HepG2 (cell line): ENCODE measurements around the gene ZNF433. TPM values are rescaled to one million over a fixed set of nuclear protein-coding genes. Genes with fewer than 3 reads are reported as not detected.
A peak's percentile ranks its signal among the peaks of the same experiment; 100 is the strongest.

Source experiments
- BCLAF1 ChIP-seq: fragments of 450-650 bp; IDR thresholded peaks from 2 replicates; pipeline ENCODE4 v1.6.1; 2017; ENCODE audit warnings: mild to moderate bottlenecking
- BORCS8-MEF2B ChIP-seq: sonication (generic); formaldehyde crosslinking; IDR thresholded peaks from 2 replicates; pipeline ENCODE4 v1.8.0; 2022; ENCODE audit warnings: mild to moderate bottlenecking, missing genetic modification reagents
- JARID2 ChIP-seq: sonication (generic); formaldehyde crosslinking; IDR thresholded peaks from 2 replicates; pipeline ENCODE4 v1.8.1; 2023; ENCODE audit warnings: missing genetic modification reagents, inconsistent platforms; ENCODE audit not compliant: insufficient replicate concordance
- PPARG ChIP-seq: conservative IDR thresholded peaks from 2 replicates; pipeline ENCODE4 v1.6.1; 2016; ENCODE audit warnings: missing biosample characterization, missing genetic modification reagents
- RBAK ChIP-seq: sonication (generic); formaldehyde crosslinking; IDR thresholded peaks from 2 replicates; pipeline ENCODE4 v1.5.1; 2020; ENCODE audit warnings: mild to moderate bottlenecking, missing genetic modification reagents
- REST ChIP-seq, 2 experiments: IDR thresholded peaks; 2 replicates each; pipeline ENCODE4 v1.6.1; 2011 to 2012; ENCODE audit warnings: low read length in 2 of 2, borderline replicate concordance in 1 of 2, low read depth in 1 of 2, mild to moderate bottlenecking in 1 of 2, moderate library complexity in 1 of 2
- SNRNP70 ChIP-seq: fragments of 200-400 bp; formaldehyde crosslinking; IDR thresholded peaks from 2 replicates; pipeline ENCODE4 v1.6.1; 2017; ENCODE audit warnings: mild to moderate bottlenecking, low read depth, low read length, moderate library complexity
- XRCC5 ChIP-seq: fragments of 200-400 bp; formaldehyde crosslinking; optimal IDR thresholded peaks from 2 replicates; pipeline ENCODE3; 2017; ENCODE audit warnings: mild to moderate bottlenecking, low read length
- ZBTB10 ChIP-seq: sonication (generic); formaldehyde crosslinking; IDR thresholded peaks from 2 replicates; pipeline ENCODE4 v1.4.0; 2020; ENCODE audit warnings: missing genetic modification reagents, borderline replicate concordance
- ZNF124 ChIP-seq: sonication (generic); formaldehyde crosslinking; IDR thresholded peaks from 2 replicates; pipeline ENCODE4 v1.4.0; 2020; ENCODE audit warnings: missing genetic modification reagents
- ZNF317 ChIP-seq: sonication (generic); formaldehyde crosslinking; IDR thresholded peaks from 2 replicates; pipeline ENCODE4 v1.5.0; 2020; ENCODE audit warnings: mild to moderate bottlenecking, missing genetic modification reagents
- ZNF576 ChIP-seq: sonication (generic); formaldehyde crosslinking; IDR thresholded peaks from 2 replicates; pipeline ENCODE4 v1.4.0; 2020; ENCODE audit warnings: mild to moderate bottlenecking, missing genetic modification reagents
- ZNF713 ChIP-seq: sonication (generic); formaldehyde crosslinking; IDR thresholded peaks from 2 replicates; pipeline ENCODE4 v1.4.0; 2020; ENCODE audit warnings: mild to moderate bottlenecking, missing genetic modification reagents
- ZNF775 ChIP-seq: sonication (generic); formaldehyde crosslinking; IDR thresholded peaks from 2 replicates; pipeline ENCODE4 v1.4.0; 2020; ENCODE audit warnings: missing genetic modification reagents, mild to moderate bottlenecking, moderate library complexity, borderline replicate concordance
- ZSCAN31 ChIP-seq: sonication (generic); formaldehyde crosslinking; IDR thresholded peaks from 2 replicates; pipeline ENCODE4 v1.5.0; 2020; ENCODE audit warnings: low read depth, mild to moderate bottlenecking, missing genetic modification reagents
- polyA plus RNA-seq, 8 experiments: library from polyadenylated mRNA; depleted of rRNA in 3 of 8; stranded (reverse) in 7 of 8; unstranded in 1 of 8; fragments of >200 nt; fragmentation: Illumina TruSeq in 4 of 8; extraction: Trizol in 4 of 8; gene quantifications; 2 replicates each; pipeline versions ENCODE4 v1.2.1 to v1.2.3, GENCODE V29; 2011 to 2016; ENCODE audit warnings: low read depth in 4 of 8, missing spikeins in 1 of 8, mixed read lengths in 1 of 8; ENCODE audit not compliant: insufficient read depth in 1 of 8
- total RNA-seq, 5 experiments: library from RNA; depleted of rRNA; stranded (reverse); fragments of >200 nt; fragmentation: Illumina TruSeq; extraction: Trizol; gene quantifications; 2 replicates each; pipeline ENCODE4 v1.2.3, GENCODE V29; 2016; ENCODE audit warnings: low read depth in 1 of 5
- TF ChIP-seq, protein P1 (sequence below): sonication (generic); formaldehyde crosslinking; IDR thresholded peaks from 2 replicates; pipeline ENCODE4 v1.8.0; 2022; ENCODE audit warnings: missing genetic modification reagents, mild to moderate bottlenecking, inconsistent platforms, borderline replicate concordance

Gene ZNF433
- total and polyA plus RNA-seq, 2 of the 13 experiments (the other 11 are each of a cell fraction or from before 2014, with no cell fraction given): 1.8 to 4.9 TPM

- TF ChIP-seq BCLAF1: no peak
- TF ChIP-seq SNRNP70: no peak
- TF ChIP-seq, protein P1, sequence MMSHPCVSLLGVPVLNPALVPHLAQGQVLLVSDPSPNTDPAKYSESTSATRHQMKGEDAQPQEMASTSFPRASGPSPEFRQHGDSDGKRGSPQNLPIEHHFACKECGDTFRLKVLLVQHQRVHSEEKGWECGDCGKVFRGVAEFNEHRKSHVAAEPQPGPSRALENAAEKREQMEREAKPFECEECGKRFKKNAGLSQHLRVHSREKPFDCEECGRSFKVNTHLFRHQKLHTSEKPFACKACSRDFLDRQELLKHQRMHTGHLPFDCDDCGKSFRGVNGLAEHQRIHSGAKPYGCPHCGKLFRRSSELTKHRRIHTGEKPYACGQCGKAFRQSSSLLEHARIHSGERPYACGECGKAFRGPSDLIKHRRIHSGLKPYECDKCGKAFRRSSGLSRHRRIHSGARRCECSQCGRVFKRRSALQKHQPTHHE (CRISPR knock-in tag): peak; percentile 70; the same call in 1 of the 2 replicates
- TF ChIP-seq REST (IDR thresholded peaks at IDR 0.05; ENCODE audit: borderline replicate concordance in 1 of 2, low read depth in 1 of 2, low read length in 2 of 2): peak in 1 of 2 experiments; percentile 82; a peak in 2 of 4 replicates
- no peak for TF ChIP-seq ZNF713
- TF ChIP-seq PPARG (CRISPR knock-in tag): no peak
- peak; percentile 20 for TF ChIP-seq XRCC5
- TF ChIP-seq JARID2 (CRISPR knock-in tag): no peak
- peak; percentile 98 for TF ChIP-seq ZNF124
- peak; percentile 70; the same call in 1 of the 2 replicates for TF ChIP-seq ZBTB10
- TF ChIP-seq ZNF317 (CRISPR knock-in tag): 0 out of 2 replicates have a peak, but pooled peaks have one; percentile 71
- TF ChIP-seq ZSCAN31 (CRISPR knock-in tag): peak; percentile 96
- no peak; the same call in 1 of the 2 replicates for TF ChIP-seq ZNF775 (CRISPR knock-in tag)
- no peak for TF ChIP-seq ZNF576 (CRISPR knock-in tag)
- TF ChIP-seq RBAK (CRISPR knock-in tag): no peak
- peak; percentile 80; the same call in 1 of the 2 replicates for TF ChIP-seq BORCS8-MEF2B (CRISPR knock-in tag)
Observed at GRCh38 chr19:12052497-12053169, 17.2 kb upstream of the ZNF433 start, which contains the start of gene ZNF878 (continued).
